ENCODE measurements around the gene EHBP1. TPM values are rescaled to one million over a fixed set of nuclear protein-coding genes. Genes with fewer than 3 reads are reported as not detected.

Gene EHBP1
- total and polyA plus RNA-seq, 7 experiments from 2014 or later = 12.3 to 31.5 (median 27.7) TPM

DNA sequence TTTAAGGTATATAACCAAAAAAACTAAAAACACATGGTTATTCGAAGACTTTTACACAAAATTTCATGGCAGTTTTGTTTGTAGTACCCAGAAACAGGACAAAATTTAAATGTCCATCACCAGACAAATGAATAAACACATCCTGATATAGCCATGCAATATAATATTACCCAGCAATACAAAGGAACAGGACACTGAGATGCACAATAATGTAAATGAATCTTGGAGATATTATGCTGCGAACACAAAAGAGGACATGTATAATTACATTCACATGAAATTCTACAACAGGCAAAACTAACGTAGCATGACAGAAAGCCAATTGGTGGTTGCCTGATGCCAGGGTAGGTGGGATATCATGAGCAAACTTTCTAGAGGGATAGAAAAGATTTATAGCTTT lies 252.7 kb downstream of the EHBP1 start:
- Mint-ChIP-seq H3K9me3 (no peaks in the 10 kb centered on the region), H3K36me3 (peaks cover 0 to 61% (median 28%) of the 10 kb centered on the region in 5 donors), H3K4me3 (no peak overlapping the region), H3K4me1 (no peaks in the 10 kb centered on the region), H3K27me3 (no peaks in the 10 kb centered on the region), H3K27ac (no peak overlapping the region)
- POLR2A ChIA-PET = no interaction called here
- no peaks in the 10 kb centered on the region for H3K36me3 ChIP-seq (ENCODE audit: control insufficient read depth in 2 of 3, insufficient read depth in 3 of 3, low read length in 3 of 3)
- DNase-seq = no peak
- no peaks in the 10 kb centered on the region for H3K27me3 ChIP-seq (ENCODE audit: control insufficient read depth in 2 of 2, insufficient read depth in 2 of 2, low read length in 2 of 2)
- CTCF ChIA-PET = no interaction called here
- intact Hi-C loops (cut with micrococcal nuclease) = no loop called here
- H3K4me1 ChIP-seq (ENCODE audit: control insufficient read depth in 2 of 2, insufficient read depth in 2 of 2, low read length in 2 of 2) = no peaks in the 10 kb centered on the region
- no peak for ATAC-seq
- H3K9me3 ChIP-seq (ENCODE audit: control insufficient read depth in 2 of 3, low read length in 3 of 3) = no peaks in the 10 kb centered on the region
- no peak overlapping the region for H3K4me3 ChIP-seq (ENCODE audit: low read length)
- no peak overlapping the region for H3K27ac ChIP-seq (ENCODE audit: low read depth, low read length)

- DNase-seq (no peak), ATAC-seq (no peak)
- ChIA-PET CTCF (interaction anchor here (0.6 kb wide), 1 partner anchor 1044 kb away, joined by 3 read pairs; no protein-coding TSS in a partner anchor), POLR2A (no interaction called here)
- Mint-ChIP-seq H3K4me1 (no peaks in the 10 kb centered on the region), H3K9me3 (no peaks in the 10 kb centered on the region), H3K27me3 (no peaks in the 10 kb centered on the region), H3K27ac (no peak overlapping the region), H3K4me3 (no peak overlapping the region), H3K36me3 (peaks cover 0 to 44% (median 7%) of the 10 kb centered on the region in 5 donors)
- intact Hi-C loops (cut with micrococcal nuclease) = no loop called here
- no peaks in the 10 kb centered on the region for H3K36me3 ChIP-seq (ENCODE audit: control insufficient read depth in 2 of 3, insufficient read depth in 3 of 3, low read length in 3 of 3)
- no peak overlapping the region for H3K27ac ChIP-seq (ENCODE audit: low read depth, low read length)
- H3K27me3 ChIP-seq (ENCODE audit: control insufficient read depth in 2 of 2, insufficient read depth in 2 of 2, low read length in 2 of 2) = no peaks in the 10 kb centered on the region
- no peaks in the 10 kb centered on the region for H3K4me1 ChIP-seq (ENCODE audit: control insufficient read depth in 2 of 2, insufficient read depth in 2 of 2, low read length in 2 of 2)
- H3K4me3 ChIP-seq (ENCODE audit: low read length) = no peak overlapping the region
- no peaks in the 10 kb centered on the region for H3K9me3 ChIP-seq (ENCODE audit: control insufficient read depth in 2 of 3, low read length in 3 of 3)
These were observed 258.5 kb downstream of the EHBP1 start for GRCh38 chr2:62964050-62964449.

GRCh38 chr2:62964671-62965070 lies 259.2 kb downstream of the EHBP1 start:
- no peak overlapping the region for H3K4me3 Mint-ChIP-seq
- POLR2A ChIA-PET = no interaction called here

DNA sequence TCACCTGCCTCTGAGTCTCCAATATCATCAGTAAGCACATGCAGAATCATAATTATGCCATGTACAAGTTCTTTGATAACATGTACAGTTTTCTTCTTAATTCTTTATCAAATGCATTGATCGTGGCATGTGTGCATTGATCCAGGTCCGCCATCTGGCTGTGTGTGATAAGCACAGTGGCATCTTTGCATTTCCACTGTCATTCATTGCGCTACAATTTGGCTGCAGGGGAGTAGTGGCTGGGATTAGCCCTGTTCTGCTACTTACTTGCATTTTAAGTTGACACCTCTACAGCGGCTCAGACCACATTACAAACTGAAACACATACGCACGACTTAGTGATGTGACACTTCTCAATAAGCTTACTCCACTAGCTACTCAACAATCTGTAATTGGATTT lies 261.5 kb downstream of the EHBP1 start:
- Mint-ChIP-seq H3K27me3 (no peaks in the 10 kb centered on the region), H3K27ac (no peak overlapping the region), H3K9me3 (no peaks in the 10 kb centered on the region), H3K4me1 (no peaks in the 10 kb centered on the region), H3K4me3 (no peak overlapping the region), H3K36me3 (peaks cover 0 to 18% (median 4%) of the 10 kb centered on the region in 5 donors)
- CTCF ChIA-PET = no interaction called here
- intact Hi-C loops (cut with micrococcal nuclease) = no loop called here
- ATAC-seq (no peak), DNase-seq (no peak)
- H3K4me1 ChIP-seq (ENCODE audit: control insufficient read depth in 2 of 2, insufficient read depth in 2 of 2, low read length in 2 of 2) = no peaks in the 10 kb centered on the region
- no peaks in the 10 kb centered on the region for H3K36me3 ChIP-seq (ENCODE audit: control insufficient read depth in 2 of 3, insufficient read depth in 3 of 3, low read length in 3 of 3)
- H3K4me3 ChIP-seq (ENCODE audit: low read length) = no peak overlapping the region
- no peaks in the 10 kb centered on the region for H3K9me3 ChIP-seq (ENCODE audit: control insufficient read depth in 2 of 3, low read length in 3 of 3)
- H3K27ac ChIP-seq (ENCODE audit: low read depth, low read length) = no peak overlapping the region
- POLR2A ChIA-PET = no interaction called here
- H3K27me3 ChIP-seq (ENCODE audit: control insufficient read depth in 2 of 2, insufficient read depth in 2 of 2, low read length in 2 of 2) = no peaks in the 10 kb centered on the region

More at GRCh38 chr2:62964671-62965070, 259.2 kb downstream of the EHBP1 start:
- Mint-ChIP-seq H3K9me3 (no peaks in the 10 kb centered on the region), H3K27me3 (no peaks in the 10 kb centered on the region), H3K36me3 (peaks cover 0 to 38% (median 7%) of the 10 kb centered on the region in 5 donors), H3K27ac (no peak overlapping the region), H3K4me1 (no peaks in the 10 kb centered on the region)
- no peak for ATAC-seq
- H3K4me1 ChIP-seq (ENCODE audit: control insufficient read depth in 2 of 2, insufficient read depth in 2 of 2, low read length in 2 of 2) = no peaks in the 10 kb centered on the region
- no peak overlapping the region for H3K27ac ChIP-seq (ENCODE audit: low read depth, low read length)
- CTCF ChIA-PET = interaction anchor here (0.6 kb wide), 1 partner anchor 56 kb away, joined by 5 read pairs; no protein-coding TSS in a partner anchor
- no peak for DNase-seq
- no peaks in the 10 kb centered on the region for H3K27me3 ChIP-seq (ENCODE audit: control insufficient read depth in 2 of 2, insufficient read depth in 2 of 2, low read length in 2 of 2)
- H3K4me3 ChIP-seq (ENCODE audit: low read length) = no peak overlapping the region
- no peaks in the 10 kb centered on the region for H3K36me3 ChIP-seq (ENCODE audit: control insufficient read depth in 2 of 3, insufficient read depth in 3 of 3, low read length in 3 of 3)
- H3K9me3 ChIP-seq (ENCODE audit: control insufficient read depth in 2 of 3, low read length in 3 of 3) = no peaks in the 10 kb centered on the region
- intact Hi-C loops (cut with micrococcal nuclease) = no loop called here

- no peak overlapping the region for H3K4me3 ChIP-seq (ENCODE audit: low read length)
- Mint-ChIP-seq H3K4me1 (no peaks in the 10 kb centered on the region), H3K27me3 (no peaks in the 10 kb centered on the region), H3K4me3 (no peak overlapping the region), H3K27ac (no peak overlapping the region), H3K36me3 (peaks cover 0 to 23% (median 5%) of the 10 kb centered on the region in 5 donors), H3K9me3 (no peaks in the 10 kb centered on the region)
- ChIA-PET CTCF (no interaction called here), POLR2A (no interaction called here)
- no peak for DNase-seq
- H3K36me3 ChIP-seq (ENCODE audit: control insufficient read depth in 2 of 3, insufficient read depth in 3 of 3, low read length in 3 of 3) = no peaks in the 10 kb centered on the region
- H3K9me3 ChIP-seq (ENCODE audit: control insufficient read depth in 2 of 3, low read length in 3 of 3) = no peaks in the 10 kb centered on the region
- no peak overlapping the region for H3K27ac ChIP-seq (ENCODE audit: low read depth, low read length)
- ATAC-seq = no peak
- no peaks in the 10 kb centered on the region for H3K27me3 ChIP-seq (ENCODE audit: control insufficient read depth in 2 of 2, insufficient read depth in 2 of 2, low read length in 2 of 2)
- intact Hi-C loops (cut with micrococcal nuclease) = no loop called here
- no peaks in the 10 kb centered on the region for H3K4me1 ChIP-seq (ENCODE audit: control insufficient read depth in 2 of 2, insufficient read depth in 2 of 2, low read length in 2 of 2)
These were observed 262.7 kb downstream of the EHBP1 start for GRCh38 chr2:62968168-62968567.

- Mint-ChIP-seq H3K9me3 (no peaks in the 10 kb centered on the region), H3K36me3 (peaks cover 0 to 23% (median 5%) of the 10 kb centered on the region in 5 donors), H3K4me1 (no peaks in the 10 kb centered on the region), H3K27me3 (no peaks in the 10 kb centered on the region), H3K27ac (no peak overlapping the region), H3K4me3 (no peak overlapping the region)
- Histone ChIP-seq H3K9me3 (ENCODE audit: control insufficient read depth in 2 of 3, low read length in 3 of 3) (no peaks in the 10 kb centered on the region), H3K36me3 (ENCODE audit: control insufficient read depth in 2 of 3, insufficient read depth in 3 of 3, low read length in 3 of 3) (no peaks in the 10 kb centered on the region), H3K27me3 (ENCODE audit: control insufficient read depth in 2 of 2, insufficient read depth in 2 of 2, low read length in 2 of 2) (no peaks in the 10 kb centered on the region), H3K4me1 (ENCODE audit: control insufficient read depth in 2 of 2, insufficient read depth in 2 of 2, low read length in 2 of 2) (no peaks in the 10 kb centered on the region), H3K27ac (ENCODE audit: low read depth, low read length) (no peak overlapping the region), H3K4me3 (ENCODE audit: low read length) (no peak overlapping the region)
- ATAC-seq (no peak), DNase-seq (no peak)
- intact Hi-C loops (cut with micrococcal nuclease) = no loop called here
- CTCF ChIA-PET = no interaction called here
- POLR2A ChIA-PET = no interaction called here
These were observed 263.2 kb downstream of the EHBP1 start for GRCh38 chr2:62968668-62969067.

DNA sequence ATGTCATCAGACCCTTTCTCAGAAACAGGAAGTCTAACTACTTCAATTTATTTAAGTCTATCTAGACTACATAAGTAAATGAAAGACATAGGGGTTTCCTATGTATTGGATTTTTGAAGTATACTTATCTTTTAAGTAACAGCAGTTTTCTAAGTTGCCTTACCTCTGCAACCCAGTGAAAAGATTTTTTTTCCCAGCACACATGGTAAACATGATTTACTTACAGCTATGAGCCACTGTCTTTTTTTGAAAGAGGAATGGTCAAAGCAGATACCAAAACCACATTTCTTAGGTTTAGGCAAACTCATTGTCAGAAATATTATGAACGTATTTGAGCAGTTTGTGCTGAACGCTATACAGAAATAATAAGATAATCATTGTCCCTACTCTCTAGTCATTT lies 266.4 kb downstream of the EHBP1 start:
- intact Hi-C loops (cut with micrococcal nuclease) = no loop called here
- no peak overlapping the region for H3K4me3 Mint-ChIP-seq
- DNase-seq (no peak), ATAC-seq (no peak)
- Histone ChIP-seq H3K27me3 (ENCODE audit: control insufficient read depth in 2 of 2, insufficient read depth in 2 of 2, low read length in 2 of 2) (no peaks in the 10 kb centered on the region), H3K9me3 (ENCODE audit: control insufficient read depth in 2 of 3, low read length in 3 of 3) (no peaks in the 10 kb centered on the region), H3K4me3 (ENCODE audit: low read length) (no peak overlapping the region), H3K27ac (ENCODE audit: low read depth, low read length) (no peak overlapping the region), H3K4me1 (ENCODE audit: control insufficient read depth in 2 of 2, insufficient read depth in 2 of 2, low read length in 2 of 2) (no peaks in the 10 kb centered on the region), H3K36me3 (ENCODE audit: control insufficient read depth in 2 of 3, insufficient read depth in 3 of 3, low read length in 3 of 3) (no peaks in the 10 kb centered on the region)
- H3K9me3 Mint-ChIP-seq = peaks cover 0 to 2% (median 0%) of the 10 kb centered on the region in 11 donors
- H3K4me1 Mint-ChIP-seq = no peaks in the 10 kb centered on the region
- H3K36me3 Mint-ChIP-seq = peaks cover 0 to 23% (median 11%) of the 10 kb centered on the region in 5 donors
- ChIA-PET POLR2A (no interaction called here), CTCF (no interaction called here)
- H3K27me3 Mint-ChIP-seq = no peaks in the 10 kb centered on the region
- no peak overlapping the region for H3K27ac Mint-ChIP-seq

Data from naive thymus-derived CD4-positive, alpha-beta T cell (primary cell).